A673 (cell line): ENCODE results near the gene CRELD2. TPM values are rescaled to one million over a fixed set of nuclear protein-coding genes. Genes with fewer than 3 reads are reported as not detected.

Experiments
- BruUV-seq: library from RNA; stranded (reverse); fragments of 400-500 nt; replicated peaks from 2 replicates; lab custom pipeline; 2021; lab: Mats Ljungman, UMichigan
- CTCF ChIA-PET: fragments of 300-600 bp; sonication (Branson Sonifier 250); formaldehyde crosslinking; loops from one replicate; lab custom pipeline; 2022; ENCODE audit warnings: antibody characterized with exemption; lab: Charles Lee
- POLR2A ChIA-PET: fragments of 300-600 bp; sonication (Branson Sonifier 250); formaldehyde crosslinking; loops from one replicate; lab custom pipeline; 2022; ENCODE audit warnings: antibody characterized with exemption; ENCODE audit not compliant: low non-redundant PET; lab: Charles Lee
- DNase-seq: peaks from one replicate; pipeline ENCODE4 v3.0.0-alpha.2; 2015; ENCODE audit warnings: low spot score
- H3K27ac ChIP-seq: fragments of 200-600 bp; sonication (generic); 2 replicates; pipeline ENCODE4 v1.5.1; 2016; ENCODE audit warnings: mixed run types, low read depth, mild to moderate bottlenecking, mixed read lengths, antibody characterized with exemption, low read length; ENCODE audit not compliant: poor library complexity, severe bottlenecking
- H3K27me3 ChIP-seq: fragments of 200-600 bp; sonication (generic); replicated peaks from 2 replicates; pipeline ENCODE4 v1.6.1; 2017; ENCODE audit warnings: mixed run types, low read depth, mild to moderate bottlenecking, mixed read lengths, antibody characterized with exemption, low read length; ENCODE audit not compliant: insufficient read depth, poor library complexity
- H3K36me3 ChIP-seq: fragments of 200-600 bp; sonication (generic); 2 replicates; pipeline ENCODE4 v1.6.1; 2016; ENCODE audit warnings: mixed run types, mild to moderate bottlenecking, mixed read lengths, antibody characterized with exemption, low read length; ENCODE audit not compliant: insufficient read depth, poor library complexity, severe bottlenecking
- H3K4me1 ChIP-seq: fragments of 200-600 bp; sonication (generic); 2 replicates; pipeline ENCODE4 v1.6.1; 2017; ENCODE audit warnings: mixed run types, mild to moderate bottlenecking, mixed read lengths, antibody characterized with exemption, low read length; ENCODE audit not compliant: insufficient read depth, poor library complexity, severe bottlenecking
- H3K4me3 ChIP-seq: fragments of 200-600 bp; sonication (generic); 2 replicates; pipeline ENCODE4 v1.5.1; 2016; ENCODE audit warnings: low read depth, mixed run types, mild to moderate bottlenecking, mixed read lengths, low read length; ENCODE audit not compliant: poor library complexity, severe bottlenecking
- H3K9me3 ChIP-seq: fragments of 200-600 bp; sonication (generic); 2 replicates; pipeline ENCODE4 v1.6.1; 2016; ENCODE audit warnings: mixed run types, low read depth, mild to moderate bottlenecking, mixed read lengths, antibody characterized with exemption, low read length; ENCODE audit not compliant: poor library complexity, severe bottlenecking
- CTCF ChIP-seq: fragments of 300-800, 200-600 bp; sonication (generic); conservative IDR thresholded peaks from 2 replicates; pipeline ENCODE4 v1.5.1; 2017; ENCODE audit warnings: low read depth, mild to moderate bottlenecking, antibody characterized with exemption, low read length, moderate library complexity, mixed read lengths
- EZH2 ChIP-seq: fragments of 200-600 bp; sonication (generic); IDR thresholded peaks from 2 replicates; pipeline ENCODE4 v1.6.1; 2017; ENCODE audit warnings: borderline replicate concordance, low read depth, mild to moderate bottlenecking, mixed read lengths, antibody characterized with exemption, low read length; ENCODE audit not compliant: poor library complexity, severe bottlenecking
- intact Hi-C: fragments of 100-400 bp; cut with micrococcal nuclease; formaldehyde crosslinking; loops from one replicate; pipeline ENCODE4 v1.10.0; 2022; ENCODE audit not compliant: unreplicated experiment
- total RNA-seq: library from RNA; stranded (reverse); gene quantifications from 2 replicates; pipeline ENCODE4 v1.2.3, GENCODE V29; 2021

The CRELD2 gene
- total RNA-seq, 1 experiment from 2014 or later, result 54.7 TPM

DNA sequence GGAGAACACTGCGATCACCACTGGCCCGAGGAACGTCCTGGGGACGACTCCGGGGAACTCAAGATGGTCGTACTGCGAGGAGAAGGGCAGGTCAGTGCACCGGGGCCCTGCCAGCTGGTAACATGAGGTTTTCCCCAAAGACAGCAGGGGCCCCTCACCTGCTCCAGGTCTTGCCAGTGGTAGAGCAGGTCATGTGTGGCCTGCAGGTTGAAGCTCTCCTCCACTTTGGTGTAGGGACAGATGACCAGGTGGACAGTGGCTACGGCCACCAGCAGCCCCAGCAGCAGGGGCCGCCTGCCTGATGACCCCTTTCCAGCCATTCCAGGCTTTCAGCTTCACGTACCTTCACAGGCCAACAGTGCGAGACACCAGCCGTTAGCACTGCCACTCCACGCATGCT is 5.0 kb upstream of the CRELD2 start:
- POLR2A ChIA-PET, result no interaction called here
- BruUV-seq, result no TSS peak
- no peak for DNase-seq
- H3K4me3 ChIP-seq, result no peak overlapping the region
- H3K27me3 ChIP-seq, result no peaks in the 10 kb centered on the region
- peaks cover 23% of the 10 kb centered on the region for H3K36me3 ChIP-seq
- H3K27ac ChIP-seq, result no peak overlapping the region
- TF ChIP-seq CTCF (no peak), EZH2 (no peak)
- intact Hi-C loops, result no loop called here
- CTCF ChIA-PET, result no interaction called here
- no peaks in the 10 kb centered on the region for H3K9me3 ChIP-seq
- H3K4me1 ChIP-seq, result no peaks in the 10 kb centered on the region

DNA sequence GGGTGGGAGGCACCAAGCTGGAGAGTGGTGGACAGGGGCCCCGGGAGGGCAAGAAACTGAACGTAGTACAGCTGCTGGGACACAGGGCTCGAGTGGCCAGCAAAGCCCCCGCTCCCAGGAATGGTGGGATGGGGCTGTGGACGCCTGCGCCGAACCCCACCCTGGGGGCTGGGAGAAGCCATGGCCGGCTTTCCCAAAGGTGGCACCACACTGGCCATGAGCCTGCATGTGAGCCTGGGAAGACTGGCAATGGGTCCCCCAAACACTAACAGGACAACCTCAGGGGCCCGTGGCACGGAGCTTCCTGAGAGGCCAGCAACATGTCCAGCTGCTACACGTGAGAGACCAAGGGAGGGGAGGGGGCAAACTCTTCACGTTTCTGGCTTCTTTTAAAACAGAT is 4.2 kb upstream of the CRELD2 start:
- H3K36me3 ChIP-seq, result peaks cover 15% of the 10 kb centered on the region
- no peak overlapping the region for H3K27ac ChIP-seq
- H3K9me3 ChIP-seq, result no peaks in the 10 kb centered on the region
- intact Hi-C loops, result no loop called here
- no peak for DNase-seq
- ChIA-PET CTCF (no interaction called here), POLR2A (no interaction called here)
- peaks cover 1% of the 10 kb centered on the region for H3K4me1 ChIP-seq
- no peak overlapping the region for H3K4me3 ChIP-seq
- TF ChIP-seq EZH2 (no peak), CTCF (no peak)
- H3K27me3 ChIP-seq, result no peaks in the 10 kb centered on the region
- BruUV-seq, result no TSS peak

DNA sequence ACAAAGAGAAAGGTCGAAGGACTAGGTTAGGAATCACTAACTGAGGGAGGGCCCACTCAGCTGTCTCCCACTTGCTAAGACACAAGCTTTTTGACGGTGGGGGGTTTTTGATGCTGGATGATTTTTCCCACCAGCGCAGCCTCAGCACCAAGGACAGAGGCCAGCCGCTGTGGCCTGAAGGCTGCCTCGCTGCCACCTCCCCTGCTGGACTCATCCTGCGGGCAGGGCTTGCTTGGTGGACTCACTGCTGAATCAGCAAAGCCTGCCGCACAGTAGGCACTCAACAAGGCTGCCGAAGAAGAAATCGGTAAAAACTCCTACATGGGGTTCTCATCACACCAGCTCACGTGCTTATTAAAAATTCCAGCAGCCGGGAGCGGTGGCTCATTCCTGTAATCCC is 2.8 kb upstream of the CRELD2 start:
- ChIA-PET POLR2A (interaction anchor here (0.6 kb wide), 1 partner anchor 595 kb away, joined by 4 read pairs; no protein-coding TSS in a partner anchor), CTCF (no interaction called here)
- H3K9me3 ChIP-seq, result no peaks in the 10 kb centered on the region
- no peak overlapping the region for H3K4me3 ChIP-seq
- intact Hi-C loops, result loop anchor here (5.0 kb wide), 1 partner anchor 148 kb away; no protein-coding TSS in a partner anchor
- H3K27ac ChIP-seq, result no peak overlapping the region
- DNase-seq, result no peak
- no TSS peak for BruUV-seq
- H3K36me3 ChIP-seq, result peaks cover 15% of the 10 kb centered on the region
- no peaks in the 10 kb centered on the region for H3K27me3 ChIP-seq
- no peak for TF ChIP-seq EZH2
- H3K4me1 ChIP-seq, result peaks cover 6% of the 10 kb centered on the region

- CTCF ChIA-PET, result no interaction called here
- intact Hi-C loops, result loop anchor here (5.0 kb wide), 1 partner anchor 150 kb away; no protein-coding TSS in a partner anchor
- no peaks in the 10 kb centered on the region for H3K27me3 ChIP-seq
- no peaks in the 10 kb centered on the region for H3K9me3 ChIP-seq
- H3K36me3 ChIP-seq, result peaks cover 14% of the 10 kb centered on the region
- TF ChIP-seq CTCF (no peak), EZH2 (no peak)
- peaks cover 6% of the 10 kb centered on the region for H3K4me1 ChIP-seq
- no peak for DNase-seq
- H3K27ac ChIP-seq, result no peak overlapping the region
- peak overlapping the region; percentile 99 for H3K4me3 ChIP-seq
- no TSS peak for BruUV-seq
- POLR2A ChIA-PET, result interaction anchor here (0.6 kb wide), 1 partner anchor 1502 kb away, joined by 7 read pairs; no protein-coding TSS in a partner anchor
Observed at GRCh38 chr22:49916831-49917230, 1.6 kb upstream of the CRELD2 start.
